ENCODE measurements around the gene TXLNG.

GRCh38 chrX:16783452-16783851, 2.8 kb upstream of the TXLNG start:
- TF ChIP-seq, protein P1, sequence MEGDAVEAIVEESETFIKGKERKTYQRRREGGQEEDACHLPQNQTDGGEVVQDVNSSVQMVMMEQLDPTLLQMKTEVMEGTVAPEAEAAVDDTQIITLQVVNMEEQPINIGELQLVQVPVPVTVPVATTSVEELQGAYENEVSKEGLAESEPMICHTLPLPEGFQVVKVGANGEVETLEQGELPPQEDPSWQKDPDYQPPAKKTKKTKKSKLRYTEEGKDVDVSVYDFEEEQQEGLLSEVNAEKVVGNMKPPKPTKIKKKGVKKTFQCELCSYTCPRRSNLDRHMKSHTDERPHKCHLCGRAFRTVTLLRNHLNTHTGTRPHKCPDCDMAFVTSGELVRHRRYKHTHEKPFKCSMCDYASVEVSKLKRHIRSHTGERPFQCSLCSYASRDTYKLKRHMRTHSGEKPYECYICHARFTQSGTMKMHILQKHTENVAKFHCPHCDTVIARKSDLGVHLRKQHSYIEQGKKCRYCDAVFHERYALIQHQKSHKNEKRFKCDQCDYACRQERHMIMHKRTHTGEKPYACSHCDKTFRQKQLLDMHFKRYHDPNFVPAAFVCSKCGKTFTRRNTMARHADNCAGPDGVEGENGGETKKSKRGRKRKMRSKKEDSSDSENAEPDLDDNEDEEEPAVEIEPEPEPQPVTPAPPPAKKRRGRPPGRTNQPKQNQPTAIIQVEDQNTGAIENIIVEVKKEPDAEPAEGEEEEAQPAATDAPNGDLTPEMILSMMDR (IDR thresholded peaks at IDR 0.05; ENCODE audit: low read depth, low read length) = no peak
- no peak for TF ChIP-seq EZH2phosphoT487 (IDR thresholded peaks at IDR 0.05; ENCODE audit: low read depth)
